C4-2B (cell line): ENCODE data around the gene ERVMER34-1.

Experiments
- CTCF ChIP-seq: fragments of 450-650 bp; conservative IDR thresholded peaks from 2 replicates; pipeline ENCODE4 v1.5.1; 2017; ENCODE audit warnings: mild to moderate bottlenecking
- ZFX ChIP-seq: fragments of 450-650 bp; IDR thresholded peaks from 2 replicates; pipeline ENCODE4 v1.6.1; 2017

GRCh38 chr4:52743444-52744019 is 7.7 kb downstream of the ERVMER34-1 start:
- TF ChIP-seq CTCF (no peak), ZFX (no peak)
